Panc1 (cell line): Measurements from ENCODE around the gene DCAF6. TPM values are rescaled to one million over a fixed set of nuclear protein-coding genes. Genes with fewer than 3 reads are reported as not detected.

Experiments used
- ATAC-seq: fragments of 200-7000 bp; cut with Tn5 transposase; 2 replicates; pipeline ENCODE4 v1.9.1; 2020; ENCODE audit warnings: mild to moderate bottlenecking, moderate library complexity
- BruUV-seq: library from RNA; stranded (reverse); fragments of 400-500 nt; replicated peaks from 2 replicates; lab custom pipeline; 2021; lab: Mats Ljungman, UMichigan
- CTCF ChIA-PET: fragments of 300-600 bp; sonication (Branson Sonifier 250); formaldehyde crosslinking; loops from one replicate; lab custom pipeline; 2022; ENCODE audit warnings: antibody characterized with exemption; lab: Charles Lee
- POLR2A ChIA-PET: fragments of 300-600 bp; sonication (Branson Sonifier 250); formaldehyde crosslinking; loops from one replicate; lab custom pipeline; 2022; ENCODE audit warnings: antibody characterized with exemption; lab: Charles Lee
- DNase-seq: peaks from one replicate; pipeline ENCODE4 v3.0.0-alpha.2; 2010; ENCODE audit warnings: low read depth, low spot score
- H3K27ac ChIP-seq: 2 replicates; pipeline ENCODE4 v1.5.1; 2011; ENCODE audit warnings: mild to moderate bottlenecking, low read length, inconsistent platforms
- H3K27me3 ChIP-seq: fragments of 200-500 bp; sonication (Bioruptor generic); 2 replicates; pipeline ENCODE4 v1.6.0; 2014; ENCODE audit warnings: low read length, inconsistent platforms; ENCODE audit not compliant: control insufficient read depth, insufficient read depth
- H3K36me3 ChIP-seq: fragments of 200-500 bp; sonication (Bioruptor generic); 2 replicates; pipeline ENCODE4 v1.5.1; 2014; ENCODE audit warnings: inconsistent platforms, mild to moderate bottlenecking, low read length, moderate library complexity; ENCODE audit not compliant: control insufficient read depth, insufficient read depth
- H3K4me1 ChIP-seq: 2 replicates; pipeline ENCODE4 v1.5.1; 2011; ENCODE audit warnings: inconsistent platforms, mild to moderate bottlenecking, low read length, moderate library complexity; ENCODE audit not compliant: control insufficient read depth, insufficient read depth
- H3K4me3 ChIP-seq, 2 experiments: 2 replicates each; pipeline ENCODE4 v1.5.1; 2011 to 2012; ENCODE audit warnings: low read depth in 2 of 2, low read length in 2 of 2, mild to moderate bottlenecking in 2 of 2, inconsistent platforms in 1 of 2, moderate library complexity in 1 of 2
- H3K9me3 ChIP-seq: fragments of 200-500 bp; sonication (Bioruptor generic); 2 replicates; pipeline ENCODE4 v1.5.1; 2014; ENCODE audit warnings: low read depth, mild to moderate bottlenecking, inconsistent platforms, low read length, moderate library complexity; ENCODE audit not compliant: control insufficient read depth, insufficient read depth
- CTCF ChIP-seq: fragments of 450-650 bp; IDR thresholded peaks from 2 replicates; pipeline ENCODE4 v1.5.1; 2017; ENCODE audit warnings: mild to moderate bottlenecking
- POLR2AphosphoS5 ChIP-seq: IDR thresholded peaks from 2 replicates; pipeline ENCODE4 v1.6.1; 2012; ENCODE audit warnings: mild to moderate bottlenecking, low read depth, low read length, moderate library complexity
- REST ChIP-seq, 2 experiments: IDR thresholded peaks; 2 replicates each; pipeline ENCODE4 v1.6.1; 2011 to 2012; ENCODE audit warnings: low read depth in 2 of 2, control low read depth in 1 of 2, low read length in 1 of 2, mild to moderate bottlenecking in 1 of 2, moderate library complexity in 1 of 2; ENCODE audit not compliant: insufficient read depth in 1 of 2
- SIN3A ChIP-seq: IDR thresholded peaks from 2 replicates; pipeline ENCODE4 v1.6.1; 2012; ENCODE audit warnings: low read depth, mild to moderate bottlenecking, low read length, moderate library complexity, borderline replicate concordance; ENCODE audit not compliant: insufficient read depth
- TCF7L2 ChIP-seq: IDR thresholded peaks from 2 replicates; pipeline ENCODE4 v1.6.1; 2011; ENCODE audit warnings: mild to moderate bottlenecking, low read depth, low read length, inconsistent platforms
- in situ Hi-C: cut with HindIII; loops from 2 replicates; pipeline ENCODE4 v1.10.0; 2016; ENCODE audit warnings: low sequenced_read_pairs, low pct_unique_long_range_greater_than_20kb
- intact Hi-C: fragments of 100-400 bp; cut with micrococcal nuclease; formaldehyde crosslinking; loops from one replicate; pipeline ENCODE4 v1.10.0; 2022; ENCODE audit not compliant: unreplicated experiment
- total RNA-seq: library from RNA; stranded (reverse); gene quantifications from one replicate; pipeline ENCODE4 v1.2.1, GENCODE V29; 2021; ENCODE audit not compliant: unreplicated experiment

The DCAF6 gene
- total RNA-seq, 1 experiment from 2014 or later: 67.7 TPM

GRCh38 chr1:167947733-167948132 is 11.2 kb downstream of the DCAF6 start:
- no peak for TF ChIP-seq TCF7L2
- TF ChIP-seq CTCF: no peak
- TF ChIP-seq SIN3A: no peak
- no peak for TF ChIP-seq REST (IDR thresholded peaks at IDR 0.05; ENCODE audit: insufficient read depth in 1 of 2, low read depth in 2 of 2, low read length in 1 of 2)
- TF ChIP-seq POLR2AphosphoS5: no peak

GRCh38 chr1:167949785-167950184 is 13.3 kb downstream of the DCAF6 start:
- Histone ChIP-seq H3K4me3 (no peak overlapping the region), H3K36me3 (peaks cover 4% of the 10 kb centered on the region; the same call in 1 of the 2 replicates), H3K4me1 (no peaks in the 10 kb centered on the region), H3K9me3 (no peaks in the 10 kb centered on the region), H3K27me3 (no peaks in the 10 kb centered on the region), H3K27ac (no peak overlapping the region)
- intact Hi-C loops: no loop called here
- ATAC-seq (no peak), DNase-seq (no peak)
- in situ Hi-C loops: no loop called here
- CTCF ChIA-PET: interaction anchor here (0.7 kb wide), 1 partner anchor 379 kb away, joined by 4 read pairs; no protein-coding TSS in a partner anchor
- TF ChIP-seq REST (IDR thresholded peaks at IDR 0.05; ENCODE audit: insufficient read depth in 1 of 2, low read depth in 2 of 2, low read length in 1 of 2): no peak
- TF ChIP-seq POLR2AphosphoS5: no peak
- TF ChIP-seq SIN3A: no peak
- no peak for TF ChIP-seq CTCF
- no peak for TF ChIP-seq TCF7L2
- POLR2A ChIA-PET: no interaction called here
- no TSS peak for BruUV-seq

More at GRCh38 chr1:167947733-167948132, 11.2 kb downstream of the DCAF6 start:
- H3K27ac ChIP-seq: no peak overlapping the region
- CTCF ChIA-PET: no interaction called here
- BruUV-seq: no TSS peak
- DNase-seq (no peak), ATAC-seq (no peak)
- no peaks in the 10 kb centered on the region for H3K9me3 ChIP-seq
- H3K4me1 ChIP-seq: no peaks in the 10 kb centered on the region
- no peaks in the 10 kb centered on the region for H3K27me3 ChIP-seq
- intact Hi-C loops: no loop called here
- in situ Hi-C loops: no loop called here
- no peak overlapping the region for H3K4me3 ChIP-seq
- H3K36me3 ChIP-seq: peaks cover under 1% of the 10 kb centered on the region; the same call in 1 of the 2 replicates
- POLR2A ChIA-PET: no interaction called here
